ENCODE measurements around the gene NPDC1.

The NPDC1 gene

DNA sequence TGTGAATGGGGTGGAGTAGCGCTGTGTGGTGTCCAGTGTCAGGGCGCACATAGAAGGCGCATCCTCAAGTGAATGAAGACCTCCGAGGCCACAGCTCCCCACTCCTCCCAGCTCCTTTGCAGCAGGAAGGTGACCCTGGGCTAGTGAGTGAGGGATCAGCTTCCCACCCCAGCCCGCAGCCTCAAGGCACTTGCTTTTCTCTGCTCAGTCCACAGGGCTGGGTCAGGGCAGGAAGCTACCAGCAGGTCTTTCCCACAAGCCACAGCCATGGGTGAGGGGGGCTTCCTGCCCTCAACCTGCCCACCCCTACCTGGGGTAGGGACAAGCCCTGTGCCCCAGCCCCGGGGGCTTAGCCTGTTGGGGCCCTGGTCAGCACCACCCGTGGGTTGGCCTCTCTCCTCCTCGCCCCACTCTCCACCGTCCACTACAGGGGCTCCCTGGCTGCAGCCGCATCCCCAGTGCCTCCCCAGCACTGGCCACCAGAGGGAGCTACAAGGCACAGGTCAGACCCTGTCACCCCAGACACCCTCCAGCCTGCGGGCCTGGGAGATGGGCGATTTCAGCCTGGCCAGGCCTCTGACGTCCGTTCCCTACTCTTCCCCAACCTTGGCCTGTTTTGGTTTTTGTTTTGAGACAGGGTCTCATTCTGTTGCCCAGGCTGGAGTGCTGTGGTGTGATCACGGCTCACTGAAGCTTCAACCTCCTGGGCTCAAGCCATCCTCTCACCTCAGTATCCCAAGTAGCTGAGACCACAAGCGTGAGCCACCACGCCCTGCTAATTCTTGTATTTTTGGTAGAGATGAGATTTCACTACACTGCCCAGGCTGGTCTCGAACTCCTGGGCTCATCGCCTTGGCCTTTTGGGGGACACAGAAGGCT is 16.7 kb downstream of the NPDC1 start:
- peak; percentile 88 for DNase-seq
- in situ Hi-C loops (cut with MboI; ENCODE audit: low pct_unique_long_range_greater_than_20kb, low sequenced_read_pairs): no loop called here

DNA sequence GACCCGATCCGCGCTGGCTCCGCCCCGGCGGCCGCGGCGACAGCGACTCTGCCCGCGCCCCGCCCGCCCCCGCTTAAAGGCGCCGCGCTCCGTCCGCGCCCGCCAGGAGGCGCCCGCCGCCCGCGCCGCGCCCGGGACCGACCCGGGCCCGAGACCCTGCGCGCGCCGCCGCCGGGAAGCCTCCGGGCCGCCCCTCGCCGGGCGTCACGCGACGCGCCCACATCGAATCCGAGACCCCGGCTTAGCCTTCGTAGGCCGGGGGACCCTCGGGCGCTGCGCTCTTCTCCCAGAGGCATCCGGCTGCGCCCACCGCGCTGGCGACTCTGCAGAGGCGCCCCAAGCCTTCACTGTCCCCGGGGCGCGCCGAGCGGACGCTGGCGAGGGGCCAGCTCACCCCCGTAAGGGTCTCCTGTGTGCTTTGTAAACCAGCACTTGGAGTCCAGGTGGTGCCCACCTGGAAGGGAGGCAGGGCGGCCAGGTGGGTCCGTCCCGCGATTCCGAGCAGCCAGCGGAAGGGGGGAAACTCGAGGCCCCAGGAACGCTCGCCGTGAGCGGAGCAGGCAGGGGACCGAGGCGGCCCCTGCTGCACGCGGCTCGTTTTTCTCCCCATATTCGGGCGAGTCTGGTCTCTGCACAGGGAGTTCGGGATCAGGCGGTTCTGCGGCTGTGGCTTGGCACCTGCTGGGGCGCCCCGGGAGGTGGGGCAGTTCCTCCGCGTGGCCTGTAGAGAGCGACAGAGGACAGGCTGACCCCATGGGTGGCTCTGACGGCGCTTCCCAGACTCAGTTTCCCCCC is 17.5 kb downstream of the NPDC1 start:
- in situ Hi-C loops (cut with MboI; ENCODE audit: low pct_unique_long_range_greater_than_20kb, low sequenced_read_pairs): no loop called here
- peak; percentile 77 for DNase-seq

GRCh38 chr9:137027369-137028262 is 18.4 kb downstream of the NPDC1 start, which contains the start of gene ABCA2:
Gene ABCA2 (minus strand): TSS chr9:137028237. CDS start chr9:137028140, 97 bp downstream.
- no peak for DNase-seq
- in situ Hi-C loops (cut with MboI; ENCODE audit: low pct_unique_long_range_greater_than_20kb, low sequenced_read_pairs): no loop called here

DNA sequence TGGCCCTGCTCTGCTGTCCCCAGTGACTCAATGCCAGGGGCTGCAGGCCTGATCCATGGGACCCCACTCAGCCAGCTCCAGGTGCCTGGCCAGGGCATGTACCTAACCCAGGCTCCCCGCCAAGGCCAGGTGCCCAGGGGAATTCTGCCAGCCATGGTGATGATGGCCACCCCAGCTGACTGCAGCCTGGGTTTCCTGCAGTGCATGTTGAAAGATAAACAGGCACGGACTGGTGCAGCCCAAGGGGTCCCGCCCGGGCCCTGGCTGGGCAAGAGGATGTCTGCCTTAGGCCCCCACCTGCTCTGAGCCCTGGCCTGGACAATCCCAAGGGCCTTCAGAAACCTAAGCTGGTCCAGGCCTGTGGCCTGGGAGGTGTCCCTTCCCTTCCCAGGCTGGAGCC is 19.1 kb downstream of the NPDC1 start:
- in situ Hi-C loops (cut with MboI; ENCODE audit: low pct_unique_long_range_greater_than_20kb, low sequenced_read_pairs): no loop called here
- no peak for DNase-seq

DNA sequence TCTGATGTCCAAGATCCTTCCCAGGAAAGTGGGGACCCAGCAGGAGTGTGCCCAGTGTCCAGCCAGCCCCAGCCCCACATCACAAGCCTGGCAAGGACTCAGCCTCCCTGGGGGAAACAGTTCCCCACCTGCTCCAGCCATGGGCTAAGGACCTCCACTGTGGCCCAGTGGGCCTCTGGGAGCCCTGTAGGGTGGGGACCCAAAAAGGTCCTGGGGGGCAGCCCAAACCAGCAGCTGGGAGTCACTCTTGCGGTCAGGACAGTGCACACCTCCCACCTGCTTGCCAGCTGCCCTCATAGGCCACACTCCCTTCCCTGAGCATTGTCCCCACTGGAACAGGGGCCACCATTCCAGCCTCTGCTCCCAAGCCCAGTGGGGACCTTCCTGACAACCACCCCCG is 19.6 kb downstream of the NPDC1 start:
- no peak for DNase-seq
- in situ Hi-C loops (cut with MboI; ENCODE audit: low pct_unique_long_range_greater_than_20kb, low sequenced_read_pairs): no loop called here

- in situ Hi-C loops (cut with MboI; ENCODE audit: low pct_unique_long_range_greater_than_20kb, low sequenced_read_pairs): no loop called here
- no peak for DNase-seq
Observed at GRCh38 chr9:137025517-137025966, 20.4 kb downstream of the NPDC1 start.

GRCh38 chr9:137023583-137023991 is 22.4 kb downstream of the NPDC1 start:
- no peak for DNase-seq
- in situ Hi-C loops (cut with MboI; ENCODE audit: low pct_unique_long_range_greater_than_20kb, low sequenced_read_pairs): no loop called here

- no peak for DNase-seq
- in situ Hi-C loops (cut with MboI; ENCODE audit: low pct_unique_long_range_greater_than_20kb, low sequenced_read_pairs): no loop called here
Observed at GRCh38 chr9:137023157-137023556, 22.8 kb downstream of the NPDC1 start.

DNA sequence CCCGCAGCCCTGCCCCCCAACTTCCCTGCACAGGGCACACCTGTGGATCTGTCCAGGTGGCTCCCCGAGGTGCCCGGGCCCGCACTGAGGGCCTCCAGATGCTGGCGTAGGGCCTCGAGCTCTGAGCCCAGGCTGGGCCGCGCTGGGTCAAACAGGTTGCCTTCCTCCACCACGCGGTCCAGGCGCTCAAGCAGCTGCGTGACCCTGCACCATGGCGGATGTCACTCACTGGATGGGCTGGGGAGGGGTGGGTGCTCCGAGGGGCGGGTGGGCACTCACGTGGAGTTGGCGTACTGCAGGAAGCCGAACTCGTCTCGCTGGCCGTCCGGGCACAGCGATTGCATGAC is 23.3 kb downstream of the NPDC1 start:
- no peak for DNase-seq
- in situ Hi-C loops (cut with MboI; ENCODE audit: low pct_unique_long_range_greater_than_20kb, low sequenced_read_pairs): no loop called here

- in situ Hi-C loops (cut with MboI; ENCODE audit: low pct_unique_long_range_greater_than_20kb, low sequenced_read_pairs): no loop called here
- DNase-seq: peak; percentile 63
Observed at GRCh38 chr9:137021979-137022661, 23.9 kb downstream of the NPDC1 start.

- in situ Hi-C loops (cut with MboI; ENCODE audit: low pct_unique_long_range_greater_than_20kb, low sequenced_read_pairs): no loop called here
Observed at GRCh38 chr9:137021568-137021978, 24.4 kb downstream of the NPDC1 start.

DNA sequence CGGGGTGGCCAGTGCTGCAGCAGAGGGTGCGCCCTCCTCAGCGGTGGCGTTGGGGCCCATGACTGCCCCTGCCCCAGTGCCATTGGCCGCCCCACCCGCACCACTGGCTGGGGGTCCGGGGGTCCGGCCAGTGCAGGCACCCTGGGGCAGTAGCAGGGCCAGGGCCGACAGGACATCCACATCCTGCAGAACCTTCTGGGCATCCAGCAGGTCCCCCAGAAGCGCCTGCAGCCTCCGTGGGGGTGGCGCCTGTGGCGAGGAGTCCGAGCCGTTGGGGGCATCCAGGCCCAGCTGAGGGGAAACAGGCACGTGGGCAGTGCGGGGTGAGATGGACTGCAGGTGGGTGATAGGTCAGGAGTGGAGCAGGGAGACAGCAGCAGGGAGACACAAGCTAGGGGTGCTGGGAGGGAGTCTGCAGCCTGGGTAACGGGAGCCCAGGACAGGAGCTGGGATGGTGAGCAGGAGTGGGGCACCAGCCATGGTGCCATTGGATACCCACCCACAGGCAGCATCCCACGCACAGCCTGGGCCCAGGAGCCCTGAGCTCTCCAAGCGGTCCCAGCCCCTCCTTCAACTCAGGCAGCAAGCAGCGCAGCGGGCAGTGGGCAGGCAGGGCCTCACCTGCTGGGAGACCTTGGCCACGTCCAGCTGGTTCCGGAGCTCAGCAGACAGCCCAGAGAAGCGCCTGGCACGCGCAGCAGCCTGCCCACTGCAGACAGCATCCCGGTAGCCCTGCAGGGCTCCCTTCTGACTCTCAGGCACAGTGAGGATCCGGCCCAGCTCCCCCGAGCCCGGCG is 25.0 kb downstream of the NPDC1 start:
- no peak for DNase-seq
- in situ Hi-C loops (cut with MboI; ENCODE audit: low pct_unique_long_range_greater_than_20kb, low sequenced_read_pairs): no loop called here

More at GRCh38 chr9:137021568-137021978, 24.4 kb downstream of the NPDC1 start:
- no peak for DNase-seq

GRCh38 chr9:137019891-137020683 is 25.9 kb downstream of the NPDC1 start:
- in situ Hi-C loops (cut with MboI; ENCODE audit: low pct_unique_long_range_greater_than_20kb, low sequenced_read_pairs): no loop called here
- no peak for DNase-seq

DNA sequence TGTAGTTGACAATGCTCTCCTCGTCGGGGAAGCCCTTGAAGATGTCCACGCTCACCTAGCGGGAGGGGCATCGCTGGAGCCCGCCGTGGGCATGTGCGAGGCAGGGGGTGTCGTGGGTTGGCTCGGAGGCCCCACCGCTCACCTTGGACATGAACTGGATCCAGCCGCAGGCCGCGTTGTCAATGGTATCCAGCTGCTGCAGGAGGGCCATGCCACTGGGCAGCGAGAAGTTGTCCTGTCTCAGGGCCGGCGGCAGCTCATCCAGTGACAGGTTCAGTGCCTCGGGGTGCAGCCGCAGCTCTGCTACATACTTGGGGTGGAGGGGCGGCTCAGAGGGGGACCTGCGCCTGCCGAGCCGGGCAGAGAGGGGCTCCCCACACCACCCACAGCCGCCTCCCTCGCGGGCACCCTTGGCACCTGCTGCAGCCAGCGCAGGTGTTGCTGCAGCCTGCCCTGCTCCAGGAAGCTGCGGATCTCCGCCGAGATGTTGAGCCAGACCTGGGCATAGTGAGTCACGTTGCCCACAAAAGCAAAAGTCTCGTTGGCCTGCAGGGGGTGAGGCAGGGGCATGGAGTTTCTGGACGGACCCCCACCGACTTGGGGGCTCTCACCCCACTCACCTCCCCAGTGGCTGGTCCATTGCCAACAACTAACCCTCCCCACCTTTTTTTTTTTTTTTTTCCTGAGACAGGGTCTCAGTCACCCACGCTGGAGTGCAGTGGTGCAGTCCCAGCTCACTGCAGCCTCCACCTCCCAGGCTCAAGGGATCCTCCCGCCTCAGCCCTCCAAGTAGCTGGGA is 27.0 kb downstream of the NPDC1 start:
- no peak for DNase-seq
- in situ Hi-C loops (cut with MboI; ENCODE audit: low pct_unique_long_range_greater_than_20kb, low sequenced_read_pairs): no loop called here

DNA sequence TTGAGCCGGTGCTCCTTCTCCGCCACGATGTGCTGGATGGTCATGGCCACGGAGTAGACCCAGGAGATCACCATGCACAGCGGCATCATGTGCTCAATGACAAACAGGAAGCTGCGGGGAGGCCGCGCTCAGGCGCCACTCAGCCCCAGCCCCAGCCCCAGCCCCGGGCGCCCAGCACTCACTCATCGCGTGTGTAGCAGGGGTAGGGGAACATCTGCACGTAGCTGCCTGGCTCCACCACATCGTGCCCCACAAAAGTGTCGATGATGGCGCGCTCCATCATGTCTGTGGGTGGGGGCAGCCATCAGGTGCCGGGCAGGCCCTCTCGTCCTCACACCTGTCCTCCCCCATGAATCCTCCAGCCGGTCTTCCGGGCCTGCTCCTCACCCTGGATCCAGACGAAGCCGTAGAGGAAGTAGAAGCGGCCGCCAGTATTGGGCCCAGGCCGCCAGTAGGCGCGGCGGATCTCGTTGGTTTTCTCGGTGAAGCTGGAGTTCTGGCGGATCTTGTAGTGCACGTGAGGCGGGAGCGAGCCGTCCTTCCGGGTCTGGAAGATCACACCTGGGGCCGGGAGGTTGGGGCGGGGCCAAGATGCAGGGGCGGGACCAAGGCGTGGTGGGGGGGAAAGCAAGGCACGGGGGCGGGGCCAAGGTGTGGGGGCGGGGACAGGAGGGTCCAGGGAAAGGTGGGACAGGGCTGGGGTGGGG is 28.0 kb downstream of the NPDC1 start:
- in situ Hi-C loops (cut with MboI; ENCODE audit: low pct_unique_long_range_greater_than_20kb, low sequenced_read_pairs): no loop called here
- DNase-seq: no peak

DNA sequence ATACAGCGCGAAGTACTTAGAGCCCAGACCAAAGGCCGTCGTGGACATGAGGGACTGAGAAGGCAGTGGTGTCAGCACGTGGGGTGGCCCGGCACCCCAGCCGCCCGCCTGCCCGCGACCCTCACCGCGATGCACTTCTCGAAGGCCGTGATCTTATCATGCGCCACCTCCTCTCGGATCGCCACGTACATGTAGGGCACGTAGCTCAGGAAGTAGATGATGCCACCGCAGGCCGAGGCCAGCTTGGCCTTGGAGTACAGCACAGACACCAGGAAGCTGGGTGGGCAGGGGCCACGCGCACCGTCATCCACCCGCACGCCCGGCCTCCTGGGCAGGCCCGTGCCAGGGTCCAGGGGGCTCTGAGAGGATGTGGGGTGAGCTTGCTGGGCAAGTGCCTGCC is 28.9 kb downstream of the NPDC1 start:
- in situ Hi-C loops (cut with MboI; ENCODE audit: low pct_unique_long_range_greater_than_20kb, low sequenced_read_pairs): no loop called here
- no peak for DNase-seq
